Tibial artery (tissue), 4 donors: ENCODE data around the gene XK.

Experiments
- DNase-seq, 2 donors: peaks; one replicate each; pipeline ENCODE4 v3.0.0-alpha.2; 2019
- H3K27ac ChIP-seq, 2 donors: fragments of 200-600 bp; sonication (generic) in 1 of 2; 1 replicate in 1 of 2; 2 replicates in 1 of 2; pipeline ENCODE4 v1.5.1; 2018 to 2019; ENCODE audit warnings: mild to moderate bottlenecking in 1 of 2
- H3K27me3 ChIP-seq, 2 donors: fragments of 200-600 bp; sonication (generic) in 1 of 2; one replicate each; pipeline versions ENCODE4 v1.5.1 to v1.6.0; 2016 to 2019
- H3K36me3 ChIP-seq, 3 donors: fragments of 200-600 bp; sonication (generic) in 2 of 3; one replicate each; pipeline ENCODE4 v1.5.1; 2016 to 2019; ENCODE audit warnings: mild to moderate bottlenecking in 2 of 3
- H3K4me1 ChIP-seq, 4 donors: fragments of 200-600 bp; sonication (generic) in 2 of 4; 1 replicate in 3 of 4; 2 replicates in 1 of 4; pipeline ENCODE4 v1.5.1; 2016 to 2019
- H3K4me3 ChIP-seq, 2 donors: fragments of 200-600 bp; sonication (generic) in 1 of 2; 1 replicate in 1 of 2; 2 replicates in 1 of 2; pipeline ENCODE4 v1.5.1; 2018 to 2019; ENCODE audit warnings: mild to moderate bottlenecking in 2 of 2
- H3K9me3 ChIP-seq, 3 donors: fragments of 200-600 bp; sonication (generic) in 1 of 3; one replicate each; pipeline ENCODE4 v1.5.1; 2016 to 2019
- intact Hi-C: fragments of 100-400 bp; cut with DNase I; formaldehyde crosslinking; loops from one replicate; pipeline ENCODE4 v1.15.0; 2023; ENCODE audit warnings: low total_unique reads
- TF ChIP-seq, protein P1 (sequence below), 2 experiments: fragments of 200-600 bp in 1 of 2; fragments of 450-650 bp in 1 of 2; IDR thresholded peaks; one replicate each; pipeline ENCODE4 v1.5.1; 2017 to 2019; ENCODE audit warnings: antibody characterized with exemption in 2 of 2, mild to moderate bottlenecking in 1 of 2, moderate library complexity in 1 of 2

XK gene

GRCh38 chrX:37717708-37718107 lies 32.1 kb downstream of the XK start:
- H3K4me3 ChIP-seq: no peak overlapping the region
- H3K27ac ChIP-seq: no peak overlapping the region
- H3K36me3 ChIP-seq: no peaks in the 10 kb centered on the region
- intact Hi-C loops: no loop called here
- TF ChIP-seq, protein P1, sequence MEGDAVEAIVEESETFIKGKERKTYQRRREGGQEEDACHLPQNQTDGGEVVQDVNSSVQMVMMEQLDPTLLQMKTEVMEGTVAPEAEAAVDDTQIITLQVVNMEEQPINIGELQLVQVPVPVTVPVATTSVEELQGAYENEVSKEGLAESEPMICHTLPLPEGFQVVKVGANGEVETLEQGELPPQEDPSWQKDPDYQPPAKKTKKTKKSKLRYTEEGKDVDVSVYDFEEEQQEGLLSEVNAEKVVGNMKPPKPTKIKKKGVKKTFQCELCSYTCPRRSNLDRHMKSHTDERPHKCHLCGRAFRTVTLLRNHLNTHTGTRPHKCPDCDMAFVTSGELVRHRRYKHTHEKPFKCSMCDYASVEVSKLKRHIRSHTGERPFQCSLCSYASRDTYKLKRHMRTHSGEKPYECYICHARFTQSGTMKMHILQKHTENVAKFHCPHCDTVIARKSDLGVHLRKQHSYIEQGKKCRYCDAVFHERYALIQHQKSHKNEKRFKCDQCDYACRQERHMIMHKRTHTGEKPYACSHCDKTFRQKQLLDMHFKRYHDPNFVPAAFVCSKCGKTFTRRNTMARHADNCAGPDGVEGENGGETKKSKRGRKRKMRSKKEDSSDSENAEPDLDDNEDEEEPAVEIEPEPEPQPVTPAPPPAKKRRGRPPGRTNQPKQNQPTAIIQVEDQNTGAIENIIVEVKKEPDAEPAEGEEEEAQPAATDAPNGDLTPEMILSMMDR (IDR thresholded peaks at IDR 0.05): no peak
- peaks cover 0 to 14% (median 3%) of the 10 kb centered on the region in 4 donors for H3K4me1 ChIP-seq
- peaks cover 0 to 7% (median 0%) of the 10 kb centered on the region in 3 donors for H3K9me3 ChIP-seq
- DNase-seq: no peak
- no peaks in the 10 kb centered on the region for H3K27me3 ChIP-seq

DNA sequence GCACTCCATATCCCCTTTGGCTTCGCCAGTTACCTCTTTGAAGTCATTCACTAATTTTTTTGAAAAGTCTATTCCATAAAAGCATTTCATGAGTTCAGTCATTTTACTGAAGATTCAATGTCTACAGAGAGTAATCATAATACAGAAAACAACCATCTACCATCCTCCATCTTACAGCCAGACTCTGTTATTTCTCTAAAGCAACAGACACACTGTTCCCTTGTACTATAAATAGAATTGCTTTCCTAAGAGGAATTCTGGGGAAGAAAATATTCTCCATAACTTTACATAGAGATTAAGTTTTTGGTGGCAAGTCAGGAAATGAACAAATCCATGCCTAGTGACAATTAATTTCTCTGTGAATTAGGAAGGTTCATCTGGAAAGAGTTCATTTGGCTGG lies 37.0 kb downstream of the XK start:
- DNase-seq: no peak
- intact Hi-C loops: no loop called here
- peaks cover 0 to 7% (median 0%) of the 10 kb centered on the region in 3 donors for H3K9me3 ChIP-seq
- peak overlapping the region; percentile 63 to 68 for H3K27ac ChIP-seq
- no peak overlapping the region for H3K4me3 ChIP-seq
- H3K4me1 ChIP-seq: peaks cover 0 to 27% (median 4%) of the 10 kb centered on the region in 4 donors
- no peaks in the 10 kb centered on the region for H3K27me3 ChIP-seq
- TF ChIP-seq, protein P1 (IDR thresholded peaks at IDR 0.05): no peak
- no peaks in the 10 kb centered on the region for H3K36me3 ChIP-seq

DNA sequence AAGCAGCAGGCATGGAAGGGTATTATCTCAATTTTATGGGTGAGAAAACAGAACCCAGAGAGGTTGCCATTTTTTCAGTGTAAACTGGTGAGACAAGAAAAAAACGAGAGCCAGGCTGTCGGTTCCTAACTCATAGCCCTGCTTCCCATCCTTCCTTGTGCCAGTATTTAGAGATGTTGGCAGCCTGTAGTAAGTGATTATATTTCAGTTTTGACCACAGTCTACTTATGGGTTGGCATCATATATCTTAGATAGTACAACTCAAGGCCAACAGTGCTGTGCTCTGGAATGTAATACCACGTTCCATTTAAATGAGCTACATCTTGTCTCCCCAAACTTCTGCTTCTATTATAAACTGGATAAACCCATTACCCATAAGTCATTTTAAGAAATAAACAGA lies 40.8 kb downstream of the XK start:
- intact Hi-C loops: no loop called here
- no peaks in the 10 kb centered on the region for H3K36me3 ChIP-seq
- no peaks in the 10 kb centered on the region for H3K27me3 ChIP-seq
- H3K9me3 ChIP-seq: no peaks in the 10 kb centered on the region
- H3K4me1 ChIP-seq: peaks cover 0 to 18% (median 4%) of the 10 kb centered on the region in 4 donors
- no peak overlapping the region for H3K27ac ChIP-seq
- no peak overlapping the region for H3K4me3 ChIP-seq
- DNase-seq: no peak
- TF ChIP-seq, protein P1 (IDR thresholded peaks at IDR 0.05): no peak

GRCh38 chrX:37745354-37745753 lies 59.8 kb downstream of the XK start:
- TF ChIP-seq, protein P1 (IDR thresholded peaks at IDR 0.05): peak; percentile 63
- peak; percentile 56 to 73 for DNase-seq
- intact Hi-C loops: loop anchor here (10.0 kb wide), 1 partner anchor 419 kb away; no protein-coding TSS in a partner anchor
- no peaks in the 10 kb centered on the region for H3K4me1 ChIP-seq
- no peaks in the 10 kb centered on the region for H3K9me3 ChIP-seq
- no peaks in the 10 kb centered on the region for H3K36me3 ChIP-seq
- H3K27me3 ChIP-seq: no peaks in the 10 kb centered on the region
- no peak overlapping the region for H3K4me3 ChIP-seq
- H3K27ac ChIP-seq: no peak overlapping the region

DNA sequence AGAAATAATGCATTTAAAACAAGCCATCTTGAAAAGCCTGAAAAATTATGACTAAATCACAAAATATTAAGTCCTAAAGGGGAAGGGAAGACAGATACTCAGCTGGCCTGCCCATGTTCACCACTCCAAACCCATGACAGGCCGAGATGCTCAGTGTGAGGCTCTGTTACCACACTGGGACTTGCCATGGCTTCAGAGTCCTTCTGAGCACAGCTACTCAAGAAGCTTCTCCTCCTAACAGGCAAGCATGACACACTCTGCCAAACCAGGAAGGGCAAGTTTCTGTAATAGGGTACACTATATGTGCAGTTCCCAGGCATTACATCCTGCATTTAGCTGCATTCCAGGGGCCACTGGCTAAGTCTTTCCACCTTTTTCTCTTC lies 60.2 kb downstream of the XK start:
- intact Hi-C loops: loop anchor here (10.0 kb wide), 1 partner anchor 419 kb away; no protein-coding TSS in a partner anchor
- no peak for DNase-seq
- TF ChIP-seq, protein P1 (IDR thresholded peaks at IDR 0.05): no peak
- Histone ChIP-seq H3K27me3 (no peaks in the 10 kb centered on the region), H3K36me3 (no peaks in the 10 kb centered on the region), H3K4me3 (no peak overlapping the region), H3K4me1 (no peaks in the 10 kb centered on the region), H3K27ac (no peak overlapping the region), H3K9me3 (no peaks in the 10 kb centered on the region)
